ENCODE measurements around the gene THSD4.

THSD4 gene

DNA sequence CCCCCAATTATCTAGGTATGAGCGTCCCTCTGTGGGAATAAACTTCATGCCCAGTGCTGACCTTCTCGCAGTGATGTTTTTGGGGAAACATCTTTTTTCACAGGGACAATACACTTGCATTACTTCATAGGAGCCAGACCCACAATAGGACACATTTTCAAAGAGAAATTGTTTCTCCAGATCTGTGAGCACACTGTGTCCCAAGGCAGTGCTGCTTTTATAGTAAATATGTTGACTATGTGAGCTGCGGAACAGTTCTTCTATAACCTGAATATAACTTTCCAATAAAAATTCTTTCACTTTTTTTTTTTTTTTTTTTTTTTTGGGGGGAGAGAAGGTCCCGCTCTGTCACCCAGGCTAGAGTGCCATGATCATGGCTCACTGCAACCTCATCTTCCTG lies 17.4 kb upstream of the THSD4 start:
- no peak for DNase-seq (ENCODE audit: low read depth in 2 of 2)

DNA sequence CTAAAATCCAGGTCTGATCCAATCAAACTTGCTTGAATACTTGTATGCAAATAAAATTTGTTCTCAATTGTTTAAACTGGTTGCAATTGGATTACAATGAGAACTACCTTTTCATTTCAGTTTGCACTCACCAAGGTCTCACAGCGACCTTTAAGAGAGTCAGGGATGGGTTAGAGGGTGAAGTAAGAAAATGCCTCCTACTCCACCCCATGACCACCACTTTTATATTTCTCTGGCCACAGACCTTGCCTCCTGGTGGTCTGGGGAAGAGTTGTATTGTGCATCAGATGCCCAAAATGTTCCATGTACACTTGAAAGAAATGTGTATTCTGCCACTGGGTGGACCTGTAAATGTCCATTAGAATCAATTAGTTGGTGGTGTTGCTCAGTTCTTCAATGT lies 16.4 kb upstream of the THSD4 start:
- DNase-seq (ENCODE audit: low read depth in 2 of 2), result no peak

DNA sequence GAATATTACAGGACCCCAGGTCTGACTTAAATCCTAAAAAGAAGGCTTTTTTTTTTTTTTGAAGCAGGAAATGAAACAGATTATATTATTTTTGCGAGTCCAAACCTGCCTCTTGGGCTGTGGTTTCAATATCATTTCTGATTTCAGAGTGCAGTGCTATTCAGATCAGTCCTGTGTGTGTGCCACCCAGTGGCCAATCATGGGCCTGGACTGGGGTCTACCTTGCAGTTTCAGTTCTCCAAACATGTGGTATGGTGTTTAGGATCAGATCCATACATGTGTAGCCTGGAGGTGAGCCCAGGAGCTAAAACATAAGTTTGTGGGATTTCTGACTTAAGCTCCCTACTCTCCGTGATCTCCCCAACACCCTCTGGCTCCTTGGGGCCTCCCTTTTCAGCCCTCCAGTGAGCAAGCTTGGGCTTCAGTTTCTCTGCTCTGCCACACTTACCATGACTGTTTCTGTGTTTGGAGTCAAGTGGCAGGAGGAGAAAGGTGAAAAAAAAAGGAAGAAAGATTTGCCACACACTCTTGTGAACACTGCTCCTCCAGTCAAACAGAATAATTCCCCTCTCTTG lies 12.1 kb upstream of the THSD4 start:
- peak in 1 of 2 experiments; percentile 19 for DNase-seq (ENCODE audit: low read depth in 2 of 2)

DNA sequence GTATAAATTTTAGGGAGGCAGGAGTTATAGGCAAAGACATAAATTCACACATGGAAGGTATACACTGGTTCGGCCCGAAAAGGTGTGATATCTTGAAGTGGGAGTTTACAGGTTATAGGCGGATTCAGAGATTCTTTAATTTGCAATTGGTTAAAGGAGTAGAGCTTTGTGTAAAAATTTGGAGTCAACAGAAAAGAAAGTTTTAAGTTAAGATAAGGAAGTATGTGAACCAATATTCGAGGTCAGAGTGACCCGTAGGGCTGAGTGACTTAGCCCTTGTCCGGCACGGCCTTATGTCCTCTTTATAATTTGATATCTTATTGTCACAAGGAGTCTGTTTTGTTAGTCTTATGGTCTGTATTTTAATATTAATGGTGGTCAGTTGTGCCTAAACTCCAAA lies 10.6 kb upstream of the THSD4 start:
- DNase-seq (ENCODE audit: low read depth in 2 of 2), result no peak

DNA sequence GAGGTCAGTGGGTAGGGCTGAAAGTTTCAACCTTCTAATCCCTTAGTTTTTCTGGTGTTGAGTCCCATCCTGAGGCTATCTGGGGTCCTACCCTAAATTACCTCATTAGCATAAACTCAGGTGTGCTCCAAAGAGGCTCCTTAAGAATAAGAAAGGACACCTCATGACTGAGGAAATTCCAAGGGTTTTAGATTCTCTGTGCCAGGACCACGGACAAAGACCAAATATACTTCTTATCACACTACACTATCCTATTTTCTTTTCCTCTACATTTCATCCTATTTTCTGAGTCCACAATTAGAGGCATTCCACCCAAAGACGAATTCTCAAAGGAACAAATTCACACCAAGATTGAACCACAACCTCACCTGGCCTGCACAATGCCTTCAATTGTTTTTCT lies 9.8 kb upstream of the THSD4 start:
- DNase-seq (ENCODE audit: low read depth in 2 of 2), result no peak

GRCh38 chr15:71106802-71107500 lies 8.3 kb upstream of the THSD4 start:
- no peak for DNase-seq (ENCODE audit: low read depth in 2 of 2)

- no peak for DNase-seq (ENCODE audit: low read depth in 2 of 2)
Measured at GRCh38 chr15:71107501-71107815, 7.8 kb upstream of the THSD4 start.

GRCh38 chr15:71109130-71109529 lies 6.1 kb upstream of the THSD4 start:
- peak; percentile 57 to 60 for DNase-seq (ENCODE audit: low read depth in 2 of 2)

DNA sequence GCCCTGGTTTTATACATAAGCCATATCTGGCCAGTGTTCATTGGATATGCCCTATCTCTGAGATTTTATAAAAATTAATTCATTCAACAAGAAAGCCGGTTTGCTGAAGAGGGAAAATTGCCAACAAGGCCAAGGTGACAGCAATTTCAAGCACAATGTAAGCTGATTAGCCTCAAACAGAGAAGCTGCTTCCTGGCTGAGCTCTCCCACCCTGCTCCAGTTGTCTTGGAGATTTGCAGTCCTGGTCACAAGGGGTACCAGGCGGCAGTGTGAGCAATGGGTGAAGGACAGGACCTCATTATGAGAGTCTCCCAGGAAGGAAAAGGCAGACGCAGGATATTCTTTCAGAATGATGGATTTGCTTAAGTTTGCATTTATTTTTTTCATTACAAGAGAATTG lies 5.4 kb upstream of the THSD4 start:
- no peak for DNase-seq (ENCODE audit: low read depth in 2 of 2)

DNA sequence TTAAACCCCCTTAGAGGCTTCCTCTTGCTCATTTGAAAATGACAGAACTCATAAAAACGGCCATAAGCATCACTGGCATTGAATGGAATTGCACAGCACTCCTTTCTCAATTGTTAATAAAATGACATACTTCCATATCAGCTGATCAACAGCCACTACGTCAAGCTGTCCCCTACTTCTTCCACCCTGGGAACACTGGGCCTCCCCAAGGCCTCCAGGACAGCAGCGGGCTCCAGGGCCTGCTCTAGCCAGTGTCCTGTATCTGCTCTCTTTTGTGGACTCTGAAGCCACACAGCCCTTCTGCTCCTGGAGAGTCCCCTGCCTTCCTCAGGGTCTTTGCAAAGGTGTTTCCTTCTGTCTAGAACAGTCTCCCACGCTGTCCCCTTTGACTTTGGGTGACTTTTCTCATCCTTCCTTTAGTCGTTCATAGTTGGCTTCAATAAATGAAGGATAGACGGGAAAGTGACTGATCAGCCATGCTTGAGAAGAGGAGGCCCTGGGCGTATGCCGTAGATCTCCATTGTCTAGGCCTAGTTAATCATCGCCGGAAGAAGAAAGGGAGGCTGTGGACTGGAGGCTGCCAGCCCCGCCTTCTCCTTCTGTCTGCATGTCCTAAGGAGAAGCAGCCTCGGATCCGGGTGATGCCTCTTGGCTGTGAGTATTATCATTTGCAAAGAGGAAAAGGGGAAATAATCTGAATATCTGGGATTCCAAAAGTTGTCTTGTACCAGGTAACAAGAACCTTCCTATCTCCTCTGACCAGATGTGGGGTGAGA lies 4.7 kb upstream of the THSD4 start:
- no peak for DNase-seq (ENCODE audit: low read depth in 2 of 2)

- DNase-seq (ENCODE audit: low read depth in 2 of 2), result no peak
Measured at GRCh38 chr15:71111181-71111565, 4.1 kb upstream of the THSD4 start.

DNA sequence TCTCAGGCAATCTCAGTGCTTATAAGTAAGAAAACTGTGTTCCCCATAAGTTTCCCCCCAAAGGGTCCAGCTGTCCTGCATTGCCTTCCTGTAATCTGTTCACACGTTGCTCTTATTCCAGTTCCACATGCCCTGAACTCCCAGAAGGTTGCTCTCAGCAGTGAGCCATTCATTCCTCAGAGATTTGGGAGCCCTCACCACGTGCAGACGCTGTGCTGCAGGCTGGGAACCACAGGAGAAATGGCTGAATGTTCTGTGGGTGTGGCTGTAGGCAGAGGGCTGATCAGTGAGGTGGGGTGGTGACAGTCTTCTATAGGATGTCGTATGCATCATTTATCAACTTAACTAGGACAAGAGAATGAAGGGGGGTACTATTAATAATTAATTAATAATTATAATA lies 3.3 kb upstream of the THSD4 start:
- DNase-seq (ENCODE audit: low read depth in 2 of 2), result no peak

- DNase-seq (ENCODE audit: low read depth in 2 of 2), result no peak
Measured at GRCh38 chr15:71112429-71112828, 2.8 kb upstream of the THSD4 start.

GRCh38 chr15:71114066-71114680 lies 1.1 kb upstream of the THSD4 start:
- no peak for DNase-seq (ENCODE audit: low read depth in 2 of 2)

DNA sequence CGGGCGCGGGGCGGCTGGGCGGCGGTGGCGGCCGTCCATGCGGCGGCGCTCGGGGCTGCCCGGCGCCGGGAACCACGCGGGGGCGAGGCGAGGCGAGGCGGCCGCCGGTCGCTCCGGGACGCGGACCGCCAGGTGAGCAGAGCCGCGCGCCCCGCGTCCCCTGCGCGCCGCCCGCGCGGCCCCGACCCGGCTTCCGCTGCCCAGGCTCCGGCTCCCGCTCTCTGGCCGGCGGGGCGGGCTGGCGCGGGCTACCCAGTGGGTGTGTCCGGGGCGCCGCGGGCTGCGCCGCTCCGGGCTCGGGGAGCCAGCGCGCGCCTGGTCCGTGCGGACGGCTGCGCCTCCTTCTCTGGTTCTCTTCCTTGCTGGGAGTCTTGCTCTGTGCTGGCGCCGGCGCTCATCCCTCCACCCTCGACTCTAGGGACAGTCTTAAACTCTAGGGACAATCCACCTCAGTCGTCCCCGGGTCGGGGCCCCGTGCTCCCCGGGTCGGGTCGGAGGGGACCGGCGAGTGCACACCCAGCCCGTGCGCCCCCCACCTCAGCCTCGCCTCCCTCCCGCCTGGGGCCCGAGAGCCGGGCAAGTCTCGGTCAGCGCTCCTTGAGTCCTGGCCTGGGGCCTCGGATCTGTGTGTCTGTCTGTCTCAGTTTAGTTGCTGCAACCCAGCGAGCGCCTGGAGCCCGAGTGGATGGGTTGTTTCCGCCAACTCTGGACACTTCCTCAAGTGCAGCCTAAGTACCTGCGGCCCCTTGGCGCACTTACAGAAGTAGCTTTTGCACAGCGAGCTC lies 488 bp downstream of the THSD4 start:
- DNase-seq (ENCODE audit: low read depth in 2 of 2), result no peak

DNA sequence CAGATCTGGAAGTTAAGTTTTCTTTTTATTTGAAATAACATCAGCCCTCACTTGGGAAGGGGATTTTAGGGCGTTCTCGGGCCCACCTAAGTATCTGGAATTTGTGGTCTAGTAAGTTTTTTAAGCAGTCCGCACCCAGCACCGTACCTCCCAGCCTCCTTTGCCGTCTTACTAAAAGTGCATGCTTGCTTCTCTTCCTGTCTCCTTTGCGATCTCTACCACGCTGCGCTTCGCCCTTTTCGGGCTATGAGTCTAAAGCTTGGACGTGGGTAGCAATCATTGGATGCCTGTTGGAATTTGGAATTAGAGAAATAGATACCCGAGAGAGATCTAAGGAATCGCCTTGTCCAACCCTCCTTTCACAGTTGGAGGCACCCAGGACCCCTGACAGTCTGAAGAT lies 1.1 kb downstream of the THSD4 start:
- DNase-seq (ENCODE audit: low read depth in 2 of 2), result no peak

- DNase-seq (ENCODE audit: low read depth in 2 of 2), result no peak
Measured at GRCh38 chr15:71116942-71117341, 1.7 kb downstream of the THSD4 start.

DNA sequence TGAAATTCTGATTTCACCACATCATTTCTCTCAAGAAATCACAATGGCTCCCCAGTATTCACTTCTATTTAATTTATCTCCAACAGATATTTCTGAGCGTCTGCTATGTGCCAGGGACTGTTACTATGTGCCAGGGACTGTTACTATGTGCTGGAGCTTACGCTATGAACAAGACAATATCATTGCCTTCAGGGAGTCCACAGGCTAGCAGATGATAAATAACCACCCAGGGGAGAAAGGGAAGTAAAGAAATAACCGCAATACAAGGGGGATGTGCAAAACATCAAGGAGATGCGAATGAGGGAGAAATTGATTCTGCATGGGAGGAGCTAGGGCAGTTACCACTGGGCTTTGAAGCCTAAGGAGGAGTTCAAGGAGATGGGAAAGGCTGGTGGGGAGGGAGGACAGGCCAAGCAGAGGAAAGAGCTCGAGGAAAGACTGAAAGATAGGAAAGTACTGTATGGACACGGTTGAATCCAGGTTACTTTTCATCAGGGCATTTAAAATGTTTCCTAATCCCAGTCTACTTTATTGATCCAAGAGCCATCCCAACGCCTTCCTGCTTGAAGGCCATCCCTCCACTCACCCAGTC lies 2.5 kb downstream of the THSD4 start:
- DNase-seq (ENCODE audit: low read depth in 2 of 2), result no peak

DNA sequence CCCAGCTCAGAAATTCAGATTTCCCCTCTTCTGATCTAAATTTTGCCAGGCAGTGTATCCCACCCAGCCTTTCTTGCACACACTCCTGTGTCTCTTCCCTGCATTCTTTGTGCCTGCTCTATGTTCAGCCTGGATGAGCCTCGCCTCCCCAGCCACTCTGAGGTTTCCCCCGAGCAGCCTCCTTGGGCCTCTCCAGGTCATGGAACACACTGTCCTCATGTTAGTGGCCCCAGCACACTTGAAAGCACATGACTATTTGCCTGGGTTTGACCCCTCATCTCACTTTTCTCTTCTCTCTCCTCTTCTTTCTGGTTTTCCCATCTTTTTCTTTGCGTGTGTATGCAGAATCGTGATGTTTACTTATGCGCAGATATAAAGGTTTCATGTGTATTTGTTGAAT lies 3.1 kb downstream of the THSD4 start:
- no peak for DNase-seq (ENCODE audit: low read depth in 2 of 2)

DNA sequence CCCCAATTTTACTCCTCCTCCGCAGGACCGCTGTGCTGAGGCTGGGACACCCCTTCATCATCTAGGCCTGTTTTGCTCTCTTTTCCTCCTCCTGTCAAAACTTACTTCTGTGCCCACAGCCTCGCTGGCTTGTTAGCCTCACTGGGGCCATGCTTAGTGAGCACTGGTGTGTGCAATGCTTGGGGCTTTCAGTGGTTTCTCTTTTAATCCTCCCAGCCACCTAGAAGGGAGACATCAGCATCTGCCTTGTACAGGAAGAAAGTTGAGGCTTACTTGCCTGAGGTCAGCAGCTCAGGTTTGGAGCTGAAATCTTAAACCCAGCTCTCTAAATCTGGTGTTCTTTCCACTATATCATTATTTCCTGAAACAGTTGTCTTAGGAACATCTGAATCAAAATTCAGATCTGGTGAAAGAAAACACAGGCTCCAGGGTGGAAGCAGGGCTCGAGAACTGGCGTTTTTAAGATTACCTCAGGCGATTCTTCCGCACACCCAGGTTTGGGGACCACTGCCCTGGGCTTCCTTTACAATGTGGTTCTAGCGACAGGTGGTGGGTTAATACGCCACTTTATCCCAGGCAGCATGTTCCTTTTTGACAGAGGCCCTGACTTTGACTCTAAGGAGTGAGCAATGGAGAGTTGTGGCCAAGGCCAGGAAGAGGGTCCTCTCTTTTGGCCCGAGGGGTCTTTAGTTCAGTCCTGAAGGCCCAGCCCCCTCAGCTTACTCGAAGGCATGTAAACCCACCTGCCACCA lies 3.8 kb downstream of the THSD4 start:
- no peak for DNase-seq (ENCODE audit: low read depth in 2 of 2)

GRCh38 chr15:71120428-71120944 lies 5.2 kb downstream of the THSD4 start:
- no peak for DNase-seq (ENCODE audit: low read depth in 2 of 2)

Data from fibroblast of skin of left biceps (primary cell).